GM12878 (cell line): ENCODE data around the gene PPP1R3G. TPM values are rescaled to one million over a fixed set of nuclear protein-coding genes. Genes with fewer than 3 reads are reported as not detected.

Experiments
- ATAC-seq: fragments of 200-7000 bp; cut with Tn5 transposase; 3 replicates; pipeline ENCODE4 v1.9.1; 2020; ENCODE audit warnings: mild to moderate bottlenecking, moderate library complexity
- BruUV-seq: library from RNA; stranded (reverse); fragments of 400-500 nt; replicated peaks from 2 replicates; lab custom pipeline; 2021; lab: Mats Ljungman, UMichigan
- CTCF ChIA-PET: fragments of 300-600 bp; sonication (Branson Sonifier 250); formaldehyde crosslinking; extraction: SDS; loops from one replicate; lab custom pipeline; 2021; ENCODE audit warnings: inconsistent platforms; lab: Yijun Ruan, JAX
- POLR2A ChIA-PET: fragments of 350-600 bp; formaldehyde crosslinking; extraction: SDS; loops from one replicate; lab custom pipeline; 2021; ENCODE audit warnings: inconsistent platforms; lab: Charles Lee
- RAD21 ChIA-PET: fragments of 300-600 bp; sonication (Branson Sonifier 250); formaldehyde crosslinking; loops from one replicate; lab custom pipeline; 2023; ENCODE audit warnings: antibody characterized with exemption; ENCODE audit not compliant: unreplicated experiment; lab: Charles Lee
- SMC1A ChIA-PET: fragments of 300-600 bp; sonication (Branson Sonifier 250); formaldehyde crosslinking; loops from one replicate; lab custom pipeline; 2023; ENCODE audit not compliant: unreplicated experiment, uncharacterized antibody; lab: Charles Lee
- DNase-seq: peaks from one replicate; pipeline ENCODE4 v3.0.0-alpha.2; 2011; ENCODE audit warnings: low read depth, low spot score
- FAIRE-seq: peaks from 3 replicates; lab custom pipeline; 2011; peaks lifted over from hg19 to GRCh38; lab: Jason Lieb, UNC
- H2AFZ ChIP-seq: 2 replicates; pipeline ENCODE4 v1.6.0; 2011; ENCODE audit warnings: low read depth, low read length, control low read depth; ENCODE audit not compliant: control insufficient read depth
- H3K27ac ChIP-seq: 2 replicates; pipeline ENCODE4 v1.5.1; 2011; ENCODE audit warnings: control low read depth; ENCODE audit not compliant: control insufficient read depth, insufficient read depth
- H3K27me3 ChIP-seq, 2 experiments: replicated peaks in 1 of 2; 2 replicates each; pipeline versions ENCODE4 v1.6.0 to v1.6.1; 2011; ENCODE audit warnings: low read length in 1 of 2; ENCODE audit not compliant: control insufficient read depth in 2 of 2, insufficient read depth in 2 of 2
- H3K36me3 ChIP-seq, 2 experiments: 2 replicates each; pipeline ENCODE4 v1.5.1; 2011; ENCODE audit warnings: low read length in 1 of 2; ENCODE audit not compliant: control insufficient read depth in 2 of 2, insufficient read depth in 2 of 2
- H3K4me1 ChIP-seq: 2 replicates; pipeline ENCODE4 v1.6.1; 2011; ENCODE audit warnings: mild to moderate bottlenecking, low read length, moderate library complexity, mixed read lengths; ENCODE audit not compliant: control insufficient read depth, insufficient read depth
- H3K4me2 ChIP-seq: 2 replicates; pipeline ENCODE4 v1.6.0; 2011; ENCODE audit warnings: control low read depth; ENCODE audit not compliant: control insufficient read depth, insufficient read depth
- H3K4me3 ChIP-seq: fragments of 200-600 bp; sonication (generic); 2 replicates; pipeline ENCODE4 v1.5.1; 2016
- H3K79me2 ChIP-seq: 2 replicates; pipeline ENCODE4 v1.6.0; 2011; ENCODE audit warnings: low read length; ENCODE audit not compliant: control insufficient read depth, insufficient read depth
- H3K9ac ChIP-seq: 2 replicates; pipeline ENCODE4 v1.8.0; 2011; ENCODE audit warnings: low read length, control low read depth, mixed read lengths; ENCODE audit not compliant: control insufficient read depth, insufficient read depth
- H3K9me3 ChIP-seq: replicated peaks from 3 replicates; pipeline ENCODE4 v1.5.1; 2011; ENCODE audit warnings: mild to moderate bottlenecking, low read length; ENCODE audit not compliant: control insufficient read depth, insufficient read depth
- H4K20me1 ChIP-seq: 2 replicates; pipeline ENCODE4 v1.6.0; 2011; ENCODE audit not compliant: control insufficient read depth, insufficient read depth
- CEBPB ChIP-seq, 2 experiments: fragments of 150-350 bp in 1 of 2; IDR thresholded peaks; 2 replicates each; pipeline ENCODE4 v1.6.1; 2012 to 2014; ENCODE audit warnings: low read depth in 2 of 2, low read length in 2 of 2, borderline replicate concordance in 1 of 2, inconsistent platforms in 1 of 2
- HDGF ChIP-seq: fragments of 450-650 bp; IDR thresholded peaks from 2 replicates; pipeline ENCODE4 v1.6.1; 2016; ENCODE audit warnings: antibody characterized with exemption
- IRF3 ChIP-seq: fragments of 450-650 bp; IDR thresholded peaks from 2 replicates; pipeline ENCODE4 v1.6.1; 2014; ENCODE audit warnings: mild to moderate bottlenecking
- MEF2B ChIP-seq: fragments of 450-650 bp; IDR thresholded peaks from 2 replicates; pipeline ENCODE4 v1.6.1; 2018; ENCODE audit warnings: mild to moderate bottlenecking, moderate library complexity; ENCODE audit not compliant: partially characterized antibody, poor library complexity, severe bottlenecking
- SIN3A ChIP-seq: IDR thresholded peaks from 2 replicates; pipeline ENCODE4 v1.6.1; 2012; ENCODE audit warnings: low read depth, low read length, improper control_type of control experiment
- SIX5 ChIP-seq: IDR thresholded peaks from 2 replicates; pipeline ENCODE4 v1.6.1; 2011; ENCODE audit warnings: mild to moderate bottlenecking, low read depth, low read length, moderate library complexity; ENCODE audit not compliant: severe bottlenecking
- TAF1 ChIP-seq: IDR thresholded peaks from 2 replicates; pipeline ENCODE4 v1.6.1; 2011; ENCODE audit warnings: mild to moderate bottlenecking, low read depth, low read length, borderline replicate concordance
- TCF7 ChIP-seq: IDR thresholded peaks from 2 replicates; pipeline ENCODE4 v1.6.1; 2014; ENCODE audit warnings: antibody characterized with exemption, borderline replicate concordance
- ZNF24 ChIP-seq: fragments of 450-650 bp; IDR thresholded peaks from 2 replicates; pipeline ENCODE4 v1.6.1; 2017; ENCODE audit warnings: antibody characterized with exemption, mild to moderate bottlenecking
- ZNF384 ChIP-seq: IDR thresholded peaks from 2 replicates; pipeline ENCODE4 v1.6.1; 2012; ENCODE audit warnings: low read depth, mild to moderate bottlenecking, low read length, improper control_type of control experiment, borderline replicate concordance
- whole genome bisulfite sequencing: methylation state at CpG from one replicate; pipeline ENCODE4 v1.1.6; 2016; ENCODE audit warnings: low lambda C conversion rate; ENCODE audit not compliant: insufficient replicate concordance, insufficient coverage; ENCODE audit errors: missing lambda C conversion rate; 5-methylcytosine and 5-hydroxymethylcytosine counted together
- in situ Hi-C: fragments of 300-500 bp; cut with MboI; formaldehyde crosslinking; loops from 9 replicates; pipeline ENCODE4 v1.14.3; 2018; ENCODE audit warnings: mixed read lengths
- intact Hi-C: fragments of 100-400 bp; cut with micrococcal nuclease; formaldehyde crosslinking; loops from one replicate; pipeline ENCODE4 v1.14.2; 2022; ENCODE audit not compliant: unreplicated experiment
- polyA plus RNA-seq, 11 experiments: library from polyadenylated mRNA; depleted of rRNA in 4 of 11; unstranded in 6 of 11; stranded (reverse) in 5 of 11; fragments of >200 nt; fragmentation: Nextera tagmentation in 4 of 11; fragmentation: Illumina TruSeq in 1 of 11; extraction: Ambion mirVana in 4 of 11; extraction: Trizol in 1 of 11; gene quantifications; 1 replicate in 1 of 11; 2 replicates in 10 of 11; pipeline versions ENCODE4 v1.2.1 to v1.2.3, GENCODE V29; 2011 to 2016; ENCODE audit warnings: inconsistent platforms in 2 of 11, missing spikeins in 2 of 11, low read depth in 1 of 11
- total RNA-seq, 4 experiments: library from RNA; depleted of rRNA in 3 of 4; stranded (reverse); fragments of >200 nt in 3 of 4; fragmentation: Illumina TruSeq in 1 of 4; extraction: Trizol in 1 of 4; gene quantifications; 2 replicates each; pipeline versions ENCODE4 v1.2.1 to v1.2.3, GENCODE V29; 2013 to 2021

Gene PPP1R3G
- total and polyA plus RNA-seq, 10 of the 15 experiments (the other 5 are each of a cell fraction or from before 2014, with no cell fraction given) = 0.01 to 0.10 (median 0.04) TPM; not detected in 4

DNA sequence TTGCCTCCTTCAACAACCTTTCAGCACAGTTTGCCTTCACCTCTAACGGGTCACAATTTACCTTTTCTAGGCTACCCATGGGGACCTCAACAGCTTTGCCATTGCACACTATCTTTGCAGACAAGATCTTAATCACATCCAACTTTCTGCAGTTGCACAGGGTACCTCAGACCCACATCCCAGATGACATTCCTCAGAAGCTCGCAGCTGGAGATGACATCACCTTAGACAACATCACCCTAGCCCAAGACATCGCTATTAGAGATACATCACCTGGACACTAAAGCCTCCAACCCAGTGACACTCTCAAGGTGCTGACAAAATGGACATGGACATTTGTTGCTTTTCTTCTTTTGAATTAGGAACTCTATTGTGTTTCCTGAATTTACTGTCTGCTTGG lies 42.7 kb upstream of the PPP1R3G start:
- ATAC-seq = no peak
- whole genome bisulfite sequencing = 73% methylated on average over 3 of the region's 3 CpGs
- Histone ChIP-seq H3K9ac (no peak overlapping the region), H3K9me3 (no peaks in the 10 kb centered on the region), H3K4me3 (no peak overlapping the region), H2AFZ (no peak overlapping the region), H3K4me1 (no peaks in the 10 kb centered on the region), H3K79me2 (no peaks in the 10 kb centered on the region), H3K27me3 (no peaks in the 10 kb centered on the region), H3K27ac (no peak overlapping the region), H4K20me1 (no peaks in the 10 kb centered on the region), H3K4me2 (no peak overlapping the region), H3K36me3 (no peaks in the 10 kb centered on the region)
- SMC1A ChIA-PET = no interaction called here
- intact Hi-C loops (no loop called here), in situ Hi-C loops (no loop called here)
- no peak for DNase-seq
- CTCF ChIA-PET = no interaction called here
- no peak for FAIRE-seq
- no TSS peak for BruUV-seq
- POLR2A ChIA-PET = no interaction called here
- no peak for TF ChIP-seq SIX5
- TF ChIP-seq ZNF384 = no peak
- TF ChIP-seq TAF1 = no peak
- TF ChIP-seq HDGF = no peak
- TF ChIP-seq CEBPB (IDR thresholded peaks at IDR 0.05; ENCODE audit: borderline replicate concordance in 1 of 2, low read depth in 2 of 2, low read length in 2 of 2) = no peak
- no peak for TF ChIP-seq MEF2B
- TF ChIP-seq TCF7 = no peak
- no peak for TF ChIP-seq SIN3A
- TF ChIP-seq IRF3 = no peak
- TF ChIP-seq ZNF24 = no peak
- RAD21 ChIA-PET = no interaction called here
